ENCODE measurements around the gene CEACAM6.
"Not testable (repeated sequence)": the region's sequence is repeated elsewhere in the genome, so short reads cannot be mapped to it uniquely, and the experiment has no call there.

Gene CEACAM6

GRCh38 chr19:41784743-41785142, 29.4 kb downstream of the CEACAM6 start:
- Histone ChIP-seq H3K9ac (ENCODE audit: low read depth, low read length) (no peak overlapping the region), H3K36me3 (ENCODE audit: control insufficient read depth, insufficient read depth, low read length) (no peaks in the 10 kb centered on the region), H3K4me3 (ENCODE audit: low read depth, low read length) (no peak overlapping the region), H3K9me3 (ENCODE audit: control insufficient read depth, insufficient read depth, low read length) (no peaks in the 10 kb centered on the region), H3K4me1 (ENCODE audit: control insufficient read depth, insufficient read depth, low read length) (no peaks in the 10 kb centered on the region), H3K27me3 (ENCODE audit: control insufficient read depth, insufficient read depth, low read length) (peaks cover 20% of the 10 kb centered on the region)

GRCh38 chr19:41785653-41786052, 30.3 kb downstream of the CEACAM6 start:
- H3K9ac ChIP-seq (ENCODE audit: low read depth, low read length) = peak overlapping the region; percentile 19
- H3K36me3 ChIP-seq (ENCODE audit: control insufficient read depth, insufficient read depth, low read length) = no peaks in the 10 kb centered on the region
- peaks cover 20% of the 10 kb centered on the region for H3K27me3 ChIP-seq (ENCODE audit: control insufficient read depth, insufficient read depth, low read length)
- H3K4me3 ChIP-seq (ENCODE audit: low read depth, low read length) = peak overlapping the region; percentile 42
- H3K4me1 ChIP-seq (ENCODE audit: control insufficient read depth, insufficient read depth, low read length) = no peaks in the 10 kb centered on the region
- H3K9me3 ChIP-seq (ENCODE audit: control insufficient read depth, insufficient read depth, low read length) = no peaks in the 10 kb centered on the region

DNA sequence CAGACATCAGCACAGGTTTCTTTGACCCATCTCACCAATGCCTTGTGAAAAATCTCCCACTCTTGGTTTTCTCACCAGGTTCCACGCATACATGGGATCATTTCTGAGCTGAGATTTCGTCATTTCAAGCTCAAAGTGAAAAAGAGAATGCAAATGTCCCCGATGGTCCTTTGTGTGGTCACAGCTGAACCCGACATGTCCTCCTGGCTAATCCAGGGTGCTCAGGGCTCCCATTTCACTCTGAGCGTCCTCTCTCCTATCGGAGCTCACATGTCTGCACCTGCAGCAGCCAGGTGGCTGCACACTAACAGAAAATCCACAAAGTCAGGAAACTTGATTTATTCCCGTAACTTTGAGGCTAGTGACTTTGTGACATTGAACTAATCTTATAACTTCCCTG, 31.7 kb downstream of the CEACAM6 start:
- H3K27me3 ChIP-seq (ENCODE audit: control insufficient read depth, insufficient read depth, low read length) = peaks cover 20% of the 10 kb centered on the region
- no peak overlapping the region for H3K4me3 ChIP-seq (ENCODE audit: low read depth, low read length)
- no peaks in the 10 kb centered on the region for H3K9me3 ChIP-seq (ENCODE audit: control insufficient read depth, insufficient read depth, low read length)
- no peaks in the 10 kb centered on the region for H3K36me3 ChIP-seq (ENCODE audit: control insufficient read depth, insufficient read depth, low read length)
- no peak overlapping the region for H3K9ac ChIP-seq (ENCODE audit: low read depth, low read length)
- no peaks in the 10 kb centered on the region for H3K4me1 ChIP-seq (ENCODE audit: control insufficient read depth, insufficient read depth, low read length)

GRCh38 chr19:41788518-41788917, 33.2 kb downstream of the CEACAM6 start:
- H3K36me3 ChIP-seq (ENCODE audit: control insufficient read depth, insufficient read depth, low read length); H3K9me3 ChIP-seq (ENCODE audit: control insufficient read depth, insufficient read depth, low read length); H3K4me3 ChIP-seq (ENCODE audit: low read depth, low read length); H3K9ac ChIP-seq (ENCODE audit: low read depth, low read length); H3K4me1 ChIP-seq (ENCODE audit: control insufficient read depth, insufficient read depth, low read length): not testable (repeated sequence)
- peaks cover 23% of the 10 kb centered on the region for H3K27me3 ChIP-seq (ENCODE audit: control insufficient read depth, insufficient read depth, low read length)

GRCh38 chr19:41789053-41789452, 33.7 kb downstream of the CEACAM6 start:
- H3K9ac ChIP-seq (ENCODE audit: low read depth, low read length); H3K36me3 ChIP-seq (ENCODE audit: control insufficient read depth, insufficient read depth, low read length); H3K4me1 ChIP-seq (ENCODE audit: control insufficient read depth, insufficient read depth, low read length); H3K9me3 ChIP-seq (ENCODE audit: control insufficient read depth, insufficient read depth, low read length); H3K4me3 ChIP-seq (ENCODE audit: low read depth, low read length): not testable (repeated sequence)
- H3K27me3 ChIP-seq (ENCODE audit: control insufficient read depth, insufficient read depth, low read length) = peaks cover 23% of the 10 kb centered on the region

- Histone ChIP-seq H3K9ac (ENCODE audit: low read depth, low read length) (no peak overlapping the region), H3K27me3 (ENCODE audit: control insufficient read depth, insufficient read depth, low read length) (peaks cover 4% of the 10 kb centered on the region), H3K36me3 (ENCODE audit: control insufficient read depth, insufficient read depth, low read length) (no peaks in the 10 kb centered on the region), H3K9me3 (ENCODE audit: control insufficient read depth, insufficient read depth, low read length) (no peaks in the 10 kb centered on the region), H3K4me1 (ENCODE audit: control insufficient read depth, insufficient read depth, low read length) (peaks cover 2% of the 10 kb centered on the region), H3K4me3 (ENCODE audit: low read depth, low read length) (no peak overlapping the region)
Measured at GRCh38 chr19:41792513-41793413, 37.4 kb downstream of the CEACAM6 start.

DNA sequence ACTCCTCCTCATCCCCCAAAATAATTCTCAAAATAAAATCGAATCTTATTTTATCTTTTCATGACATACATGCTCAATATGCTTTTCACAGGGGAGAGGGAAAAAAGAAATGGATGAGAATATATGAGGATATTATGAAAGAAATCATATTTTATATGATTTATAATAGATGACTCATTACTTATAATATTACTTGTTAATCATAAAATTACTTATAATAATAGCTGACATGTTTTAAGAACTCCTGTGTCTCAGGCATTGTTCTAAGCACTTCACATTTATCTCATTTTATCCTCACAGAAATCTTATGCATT, 38.0 kb downstream of the CEACAM6 start:
- no peak overlapping the region for H3K4me3 ChIP-seq (ENCODE audit: low read depth, low read length)
- H3K9me3 ChIP-seq (ENCODE audit: control insufficient read depth, insufficient read depth, low read length) = no peaks in the 10 kb centered on the region
- peaks cover 4% of the 10 kb centered on the region for H3K27me3 ChIP-seq (ENCODE audit: control insufficient read depth, insufficient read depth, low read length)
- H3K36me3 ChIP-seq (ENCODE audit: control insufficient read depth, insufficient read depth, low read length) = no peaks in the 10 kb centered on the region
- H3K4me1 ChIP-seq (ENCODE audit: control insufficient read depth, insufficient read depth, low read length) = peaks cover 2% of the 10 kb centered on the region
- H3K9ac ChIP-seq (ENCODE audit: low read depth, low read length) = no peak overlapping the region

GRCh38 chr19:41795031-41795461, 39.7 kb downstream of the CEACAM6 start:
- Histone ChIP-seq H3K4me1 (ENCODE audit: control insufficient read depth, insufficient read depth, low read length) (peaks cover 2% of the 10 kb centered on the region), H3K27me3 (ENCODE audit: control insufficient read depth, insufficient read depth, low read length) (peaks cover 4% of the 10 kb centered on the region), H3K9me3 (ENCODE audit: control insufficient read depth, insufficient read depth, low read length) (no peaks in the 10 kb centered on the region), H3K9ac (ENCODE audit: low read depth, low read length) (no peak overlapping the region), H3K36me3 (ENCODE audit: control insufficient read depth, insufficient read depth, low read length) (no peaks in the 10 kb centered on the region), H3K4me3 (ENCODE audit: low read depth, low read length) (no peak overlapping the region)

GRCh38 chr19:41796362-41796761, 41.0 kb downstream of the CEACAM6 start, which contains the start of gene CEACAM3:
Gene CEACAM3 (plus strand): TSS chr19:41796587. CDS start chr19:41796678, 91 bp downstream.
- Histone ChIP-seq H3K9me3 (ENCODE audit: control insufficient read depth, insufficient read depth, low read length) (no peaks in the 10 kb centered on the region), H3K4me1 (ENCODE audit: control insufficient read depth, insufficient read depth, low read length) (peaks cover 2% of the 10 kb centered on the region), H3K27me3 (ENCODE audit: control insufficient read depth, insufficient read depth, low read length) (peaks cover 4% of the 10 kb centered on the region), H3K36me3 (ENCODE audit: control insufficient read depth, insufficient read depth, low read length) (no peaks in the 10 kb centered on the region), H3K4me3 (ENCODE audit: low read depth, low read length) (no peak within 1 kb of the TSS), H3K9ac (ENCODE audit: low read depth, low read length) (no peak within 1 kb of the TSS)

GRCh38 chr19:41796901-41797300, 41.6 kb downstream of the CEACAM6 start:
- H3K9ac ChIP-seq (ENCODE audit: low read depth, low read length) = no peak overlapping the region
- H3K9me3 ChIP-seq (ENCODE audit: control insufficient read depth, insufficient read depth, low read length) = no peaks in the 10 kb centered on the region
- peaks cover 4% of the 10 kb centered on the region for H3K27me3 ChIP-seq (ENCODE audit: control insufficient read depth, insufficient read depth, low read length)

DNA sequence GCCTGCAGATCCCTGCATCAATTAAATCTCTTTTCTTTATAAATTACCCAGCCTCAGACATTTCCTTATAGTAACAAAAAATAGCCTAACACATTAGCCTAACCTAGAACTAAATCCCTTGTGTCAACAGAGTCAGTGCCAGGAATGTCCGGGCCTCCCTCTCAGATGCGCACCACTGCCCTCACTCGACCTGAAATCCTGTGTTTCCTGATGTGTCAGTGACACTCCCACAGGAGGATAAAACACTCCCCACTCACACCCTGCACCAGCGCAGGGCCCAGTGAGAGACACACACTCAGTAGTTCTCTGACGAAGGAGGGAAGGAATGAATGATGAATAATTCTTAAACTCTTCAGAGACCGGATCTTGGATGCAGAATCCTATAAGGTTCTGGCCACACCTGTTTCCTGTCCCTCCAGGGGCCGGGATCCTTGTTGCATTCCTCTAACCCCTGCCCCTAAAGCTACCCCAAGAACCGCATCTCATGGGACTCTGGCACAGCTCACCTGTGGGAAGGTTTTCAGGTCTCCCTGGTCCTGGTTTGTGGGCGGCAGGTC, 44.2 kb downstream of the CEACAM6 start:
- no peaks in the 10 kb centered on the region for H3K4me1 ChIP-seq (ENCODE audit: control insufficient read depth, insufficient read depth, low read length)
- H3K27me3 ChIP-seq (ENCODE audit: control insufficient read depth, insufficient read depth, low read length) = no peaks in the 10 kb centered on the region
- no peak overlapping the region for H3K4me3 ChIP-seq (ENCODE audit: low read depth, low read length)
- no peaks in the 10 kb centered on the region for H3K36me3 ChIP-seq (ENCODE audit: control insufficient read depth, insufficient read depth, low read length)
- no peaks in the 10 kb centered on the region for H3K9me3 ChIP-seq (ENCODE audit: control insufficient read depth, insufficient read depth, low read length)
- H3K9ac ChIP-seq (ENCODE audit: low read depth, low read length) = no peak overlapping the region

More at GRCh38 chr19:41796901-41797300, 41.6 kb downstream of the CEACAM6 start:
- no peak overlapping the region for H3K4me3 ChIP-seq (ENCODE audit: low read depth, low read length)
- H3K4me1 ChIP-seq (ENCODE audit: control insufficient read depth, insufficient read depth, low read length) = peaks cover 2% of the 10 kb centered on the region
- H3K36me3 ChIP-seq (ENCODE audit: control insufficient read depth, insufficient read depth, low read length) = no peaks in the 10 kb centered on the region

- H3K27me3 ChIP-seq (ENCODE audit: control insufficient read depth, insufficient read depth, low read length) = no peaks in the 10 kb centered on the region
- no peaks in the 10 kb centered on the region for H3K9me3 ChIP-seq (ENCODE audit: control insufficient read depth, insufficient read depth, low read length)
- H3K9ac ChIP-seq (ENCODE audit: low read depth, low read length) = no peak overlapping the region
- no peak overlapping the region for H3K4me3 ChIP-seq (ENCODE audit: low read depth, low read length)
- H3K4me1 ChIP-seq (ENCODE audit: control insufficient read depth, insufficient read depth, low read length) = no peaks in the 10 kb centered on the region
- H3K36me3 ChIP-seq (ENCODE audit: control insufficient read depth, insufficient read depth, low read length) = no peaks in the 10 kb centered on the region
Measured at GRCh38 chr19:41801031-41801430, 45.7 kb downstream of the CEACAM6 start.

All from iPS-15b (cell line).